Mesenchymal stem cell (in vitro differentiated cells and primary cell): Measurements from ENCODE around the gene SOX6.

Source experiments
- DNase-seq: peaks from one replicate; pipeline ENCODE4 v3.0.0-alpha.2; 2013
- H2AFZ ChIP-seq: one replicate; pipeline ENCODE4 v1.6.1; 2013; ENCODE audit warnings: low read depth, mild to moderate bottlenecking, control low read depth, inconsistent platforms, low read length, moderate library complexity
- H2AK5ac ChIP-seq: 2 replicates; pipeline ENCODE4 v1.6.1; 2013; ENCODE audit warnings: low read length, moderate library complexity, mild to moderate bottlenecking, inconsistent platforms; ENCODE audit not compliant: severe bottlenecking
- H2BK120ac ChIP-seq: one replicate; pipeline ENCODE4 v1.6.1; 2013; ENCODE audit warnings: low read depth, mild to moderate bottlenecking, inconsistent platforms, low read length, moderate library complexity
- H2BK12ac ChIP-seq, 2 experiments: one replicate each; pipeline ENCODE4 v1.6.1; 2013; ENCODE audit warnings: inconsistent platforms in 2 of 2, low read length in 2 of 2, mild to moderate bottlenecking in 2 of 2, moderate library complexity in 2 of 2, control low read depth in 1 of 2
- H2BK15ac ChIP-seq: one replicate; pipeline ENCODE4 v1.6.1; 2013; ENCODE audit warnings: mild to moderate bottlenecking, low read depth, inconsistent platforms; ENCODE audit not compliant: poor library complexity, severe bottlenecking
- H2BK5ac ChIP-seq: 2 replicates; pipeline ENCODE4 v1.6.1; 2013; ENCODE audit warnings: low read depth, mild to moderate bottlenecking, low read length, control low read depth, inconsistent platforms; ENCODE audit not compliant: poor library complexity, severe bottlenecking
- H3K14ac ChIP-seq, 2 experiments: one replicate each; pipeline ENCODE4 v1.6.1; 2013; ENCODE audit warnings: inconsistent platforms in 2 of 2, low read length in 2 of 2, control low read depth in 1 of 2, mild to moderate bottlenecking in 1 of 2, moderate library complexity in 1 of 2
- H3K18ac ChIP-seq, 2 experiments: one replicate each; pipeline ENCODE4 v1.6.1; 2013; ENCODE audit warnings: inconsistent platforms in 2 of 2, low read length in 2 of 2, control low read depth in 1 of 2, low read depth in 1 of 2, mild to moderate bottlenecking in 1 of 2
- H3K23ac ChIP-seq, 2 experiments: one replicate each; pipeline ENCODE4 v1.6.1; 2013; ENCODE audit warnings: inconsistent platforms in 2 of 2, low read length in 2 of 2, mild to moderate bottlenecking in 2 of 2, moderate library complexity in 2 of 2, control low read depth in 1 of 2
- H3K27ac ChIP-seq: 2 replicates; pipeline ENCODE4 v1.5.1; 2013; ENCODE audit warnings: mild to moderate bottlenecking, moderate library complexity, low read length, control low read depth, inconsistent platforms; ENCODE audit not compliant: poor library complexity, severe bottlenecking
- H3K27me3 ChIP-seq, 2 experiments: 2 replicates each; pipeline versions ENCODE4 v1.6.1 to v1.7.0; 2013; ENCODE audit warnings: low read length in 2 of 2, mild to moderate bottlenecking in 2 of 2, moderate library complexity in 2 of 2, control low read depth in 1 of 2, inconsistent platforms in 1 of 2; ENCODE audit not compliant: control insufficient read depth in 1 of 2, insufficient read depth in 1 of 2
- H3K36me3 ChIP-seq, 2 experiments: 2 replicates each; pipeline versions ENCODE4 v1.6.1 to v1.7.0; 2013; ENCODE audit warnings: low read length in 2 of 2, control low read depth in 1 of 2, inconsistent platforms in 1 of 2, low read depth in 1 of 2, mild to moderate bottlenecking in 1 of 2; ENCODE audit not compliant: insufficient read depth in 2 of 2, control insufficient read depth in 1 of 2
- H3K4ac ChIP-seq, 2 experiments: one replicate each; pipeline ENCODE4 v1.6.1; 2013; ENCODE audit warnings: inconsistent platforms in 2 of 2, low read length in 2 of 2, mild to moderate bottlenecking in 2 of 2, moderate library complexity in 2 of 2, control low read depth in 1 of 2, low read depth in 1 of 2
- H3K4me1 ChIP-seq: 2 replicates; pipeline ENCODE4 v1.6.1; 2013; ENCODE audit warnings: low read depth, low read length, control low read depth; ENCODE audit not compliant: control insufficient read depth, insufficient read depth
- H3K4me2 ChIP-seq: 2 replicates; pipeline ENCODE4 v1.6.1; 2013; ENCODE audit warnings: low read length, mild to moderate bottlenecking, inconsistent platforms; ENCODE audit not compliant: poor library complexity, severe bottlenecking
- H3K4me3 ChIP-seq, 2 experiments: 2 replicates each; pipeline versions ENCODE4 v1.5.1 to v1.7.0; 2013; ENCODE audit warnings: low read length in 2 of 2, mild to moderate bottlenecking in 2 of 2, control low read depth in 1 of 2, low read depth in 1 of 2; ENCODE audit not compliant: insufficient read depth in 1 of 2
- H3K79me1 ChIP-seq: replicated peaks from 2 replicates; pipeline ENCODE4 v1.6.1; 2013; ENCODE audit warnings: mild to moderate bottlenecking, control low read depth, low read length, inconsistent platforms; ENCODE audit not compliant: poor library complexity, severe bottlenecking
- H3K9ac ChIP-seq: 2 replicates; pipeline ENCODE4 v1.7.0; 2013; ENCODE audit warnings: mild to moderate bottlenecking, low read length, moderate library complexity
- H3K9me3 ChIP-seq: 2 replicates; pipeline ENCODE4 v1.7.0; 2013; ENCODE audit warnings: mild to moderate bottlenecking, low read length; ENCODE audit not compliant: control insufficient read depth
- H4K8ac ChIP-seq: one replicate; pipeline ENCODE4 v1.6.1; 2013; ENCODE audit warnings: inconsistent platforms, mild to moderate bottlenecking, low read length, moderate library complexity
- H4K91ac ChIP-seq: one replicate; pipeline ENCODE4 v1.6.1; 2013; ENCODE audit warnings: mild to moderate bottlenecking, low read length, inconsistent platforms
- WGBS: methylation state at CpG from one replicate; pipeline ENCODE4 v1.1.7; 2013; ENCODE audit warnings: mixed read lengths; 5-methylcytosine and 5-hydroxymethylcytosine counted together

SOX6 gene

DNA sequence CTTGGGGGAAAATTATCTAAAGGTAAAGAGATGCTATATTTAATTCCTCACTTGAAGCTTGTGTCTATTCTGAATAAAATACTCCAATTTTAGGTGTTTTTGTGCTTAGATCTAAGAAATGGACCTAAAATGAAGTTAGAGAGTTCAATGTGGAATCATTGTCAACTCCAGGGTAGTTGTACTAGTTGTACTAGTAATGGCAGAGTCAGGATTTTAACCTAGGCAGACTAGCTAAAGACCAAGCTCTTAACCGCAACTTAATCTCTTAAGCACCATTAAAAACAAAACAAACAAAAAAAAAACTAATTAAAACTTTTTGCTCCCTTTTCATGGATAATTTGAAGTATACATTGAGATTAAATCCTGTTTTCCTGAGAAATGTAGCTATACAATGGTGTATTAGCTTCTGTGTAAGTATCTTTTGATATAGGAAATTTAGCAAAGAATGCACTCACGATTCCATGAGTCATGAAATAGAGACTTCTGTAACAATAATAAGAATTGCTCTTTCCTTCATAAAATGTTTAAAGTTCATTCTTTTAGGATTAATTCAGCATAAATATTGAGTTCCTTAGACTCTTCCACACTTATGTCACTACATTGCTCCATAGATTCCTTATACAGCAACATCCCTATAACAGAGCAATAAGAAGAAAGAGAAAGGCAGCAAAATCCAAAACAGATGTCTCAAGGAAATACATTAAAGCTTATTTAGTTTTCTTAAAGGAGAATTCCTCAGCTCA, 26.5 kb upstream of the SOX6 start:
- no peak overlapping the region for H4K8ac ChIP-seq
- no peak overlapping the region for H2BK15ac ChIP-seq
- no peak overlapping the region for H3K14ac ChIP-seq
- no peak overlapping the region for H3K9ac ChIP-seq
- no peak overlapping the region for H3K18ac ChIP-seq
- no peak overlapping the region for H2BK120ac ChIP-seq
- H3K27ac ChIP-seq = no peak overlapping the region
- no peak overlapping the region for H2AK5ac ChIP-seq
- peaks cover 4% of the 10 kb centered on the region for H3K79me1 ChIP-seq
- no peaks in the 10 kb centered on the region for H3K27me3 ChIP-seq
- H4K91ac ChIP-seq = no peak overlapping the region
- H3K9me3 ChIP-seq = no peaks in the 10 kb centered on the region
- H2BK5ac ChIP-seq = no peak overlapping the region
- no peak overlapping the region for H3K4me2 ChIP-seq
- no peak overlapping the region for H2BK12ac ChIP-seq
- H3K4me3 ChIP-seq = no peak overlapping the region
- whole genome bisulfite sequencing = no CpG with 5 or more reads among the region's 2 CpGs
- no peak overlapping the region for H3K4ac ChIP-seq
- no peaks in the 10 kb centered on the region for H3K4me1 ChIP-seq
- DNase-seq = no peak
- H3K36me3 ChIP-seq = no peaks in the 10 kb centered on the region
- H3K23ac ChIP-seq = no peak overlapping the region
- H2AFZ ChIP-seq = no peak overlapping the region

- no peak overlapping the region for H2BK15ac ChIP-seq
- no peak for DNase-seq
- no peak overlapping the region for H2AFZ ChIP-seq
- H4K91ac ChIP-seq = no peak overlapping the region
- H3K14ac ChIP-seq = no peak overlapping the region
- no peak overlapping the region for H3K4ac ChIP-seq
- H2BK5ac ChIP-seq = no peak overlapping the region
- H3K18ac ChIP-seq = no peak overlapping the region
- H3K9me3 ChIP-seq = no peaks in the 10 kb centered on the region
- no peak overlapping the region for H3K23ac ChIP-seq
- WGBS = 91% methylated on average over 4 of the region's 5 CpGs
- H2AK5ac ChIP-seq = no peak overlapping the region
- no peak overlapping the region for H3K9ac ChIP-seq
- no peak overlapping the region for H2BK120ac ChIP-seq
- H3K4me1 ChIP-seq = no peaks in the 10 kb centered on the region
- no peak overlapping the region for H2BK12ac ChIP-seq
- H3K79me1 ChIP-seq = peaks cover 6% of the 10 kb centered on the region
- no peak overlapping the region for H3K27ac ChIP-seq
- H3K4me2 ChIP-seq = no peak overlapping the region
- no peaks in the 10 kb centered on the region for H3K27me3 ChIP-seq
- no peak overlapping the region for H3K4me3 ChIP-seq
- no peak overlapping the region for H4K8ac ChIP-seq
- H3K36me3 ChIP-seq = no peaks in the 10 kb centered on the region
Observed at GRCh38 chr11:16382186-16382585, 25.8 kb upstream of the SOX6 start.

- Histone ChIP-seq H3K4me2 (no peak overlapping the region), H3K23ac (no peak overlapping the region), H3K14ac (no peak overlapping the region), H2BK5ac (no peak overlapping the region), H2AFZ (no peak overlapping the region), H3K27ac (no peak overlapping the region), H3K36me3 (no peaks in the 10 kb centered on the region), H4K91ac (no peak overlapping the region), H2BK15ac (no peak overlapping the region), H4K8ac (no peak overlapping the region), H3K4me1 (no peaks in the 10 kb centered on the region), H2BK12ac (no peak overlapping the region), H3K9me3 (no peaks in the 10 kb centered on the region), H3K4ac (no peak overlapping the region), H3K27me3 (no peaks in the 10 kb centered on the region), H3K9ac (no peak overlapping the region), H3K18ac (no peak overlapping the region), H3K79me1 (peaks cover 4% of the 10 kb centered on the region), H2BK120ac (no peak overlapping the region), H2AK5ac (no peak overlapping the region), H3K4me3 (no peak overlapping the region)
- no peak for DNase-seq
Observed at GRCh38 chr11:16380941-16381568, 24.7 kb upstream of the SOX6 start.

- H3K23ac ChIP-seq = no peak overlapping the region
- H2AK5ac ChIP-seq = no peak overlapping the region
- H3K4me2 ChIP-seq = no peak overlapping the region
- H3K4me1 ChIP-seq = no peaks in the 10 kb centered on the region
- H4K91ac ChIP-seq = no peak overlapping the region
- no peak overlapping the region for H2BK120ac ChIP-seq
- no peak overlapping the region for H3K4me3 ChIP-seq
- no peak overlapping the region for H3K27ac ChIP-seq
- no peak overlapping the region for H4K8ac ChIP-seq
- no peak overlapping the region for H3K14ac ChIP-seq
- H2AFZ ChIP-seq = no peak overlapping the region
- H3K9ac ChIP-seq = no peak overlapping the region
- 100% methylated on average over 2 of the region's 2 CpGs for WGBS
- no peaks in the 10 kb centered on the region for H3K27me3 ChIP-seq
- H2BK15ac ChIP-seq = no peak overlapping the region
- H3K36me3 ChIP-seq = no peaks in the 10 kb centered on the region
- DNase-seq = no peak
- H2BK12ac ChIP-seq = no peak overlapping the region
- peaks cover 2% of the 10 kb centered on the region for H3K79me1 ChIP-seq
- H3K18ac ChIP-seq = no peak overlapping the region
- H2BK5ac ChIP-seq = no peak overlapping the region
- H3K4ac ChIP-seq = no peak overlapping the region
- H3K9me3 ChIP-seq = no peaks in the 10 kb centered on the region
Observed at GRCh38 chr11:16378906-16379305, 22.6 kb upstream of the SOX6 start.
